Effector memory CD8-positive, alpha-beta T cell (primary cell): ENCODE measurements around the gene FOXK2.

Source experiments
- ATAC-seq: fragments of 150-1000 bp; cut with Tn5 transposase; replicated peaks from 2 replicates; pipeline ENCODE4 v1.10.0; 2021; ENCODE audit warnings: mild to moderate bottlenecking, moderate library complexity
- DNase-seq, 3 experiments: peaks; one replicate each; pipeline ENCODE4 v3.0.0; 2021
- H3K27ac Mint-ChIP-seq, 2 donors: one replicate each; pipeline ENCODE4 v1.8.0; 2022; ENCODE audit warnings: mild to moderate bottlenecking in 2 of 2, mixed read lengths in 2 of 2, moderate library complexity in 2 of 2
- H3K27me3 Mint-ChIP-seq, 2 donors: one replicate each; pipeline ENCODE4 v1.8.0; 2022; ENCODE audit warnings: mixed read lengths in 2 of 2
- H3K36me3 Mint-ChIP-seq: one replicate; pipeline ENCODE4 v1.8.0; 2022; ENCODE audit warnings: mild to moderate bottlenecking, moderate library complexity, mixed read lengths; ENCODE audit not compliant: insufficient read depth
- H3K4me1 Mint-ChIP-seq, 2 donors: one replicate each; pipeline ENCODE4 v1.8.0; 2022; ENCODE audit warnings: low read depth in 2 of 2, mixed read lengths in 2 of 2
- H3K4me3 Mint-ChIP-seq, 2 donors: one replicate each; pipeline ENCODE4 v1.8.0; 2022; ENCODE audit warnings: mild to moderate bottlenecking in 2 of 2, mixed read lengths in 2 of 2, moderate library complexity in 2 of 2
- H3K9me3 Mint-ChIP-seq, 2 donors: one replicate each; pipeline ENCODE4 v1.8.0; 2022; ENCODE audit warnings: mixed read lengths in 2 of 2

FOXK2 gene

GRCh38 chr17:82595893-82596292 lies 76.4 kb downstream of the FOXK2 start:
- H3K27ac Mint-ChIP-seq, result no peak overlapping the region
- H3K4me1 Mint-ChIP-seq, result peaks cover 33 to 37% of the 10 kb centered on the region in 2 donors
- no peaks in the 10 kb centered on the region for H3K9me3 Mint-ChIP-seq
- no peaks in the 10 kb centered on the region for H3K27me3 Mint-ChIP-seq
- DNase-seq, result no peak
- no peak for ATAC-seq
- no peak overlapping the region for H3K4me3 Mint-ChIP-seq
- H3K36me3 Mint-ChIP-seq, result peaks cover 18% of the 10 kb centered on the region

- peaks cover 21% of the 10 kb centered on the region for H3K36me3 Mint-ChIP-seq
- ATAC-seq (no peak), DNase-seq (no peak)
- no peaks in the 10 kb centered on the region for H3K27me3 Mint-ChIP-seq
- H3K27ac Mint-ChIP-seq, result no peak overlapping the region
- no peaks in the 10 kb centered on the region for H3K9me3 Mint-ChIP-seq
- H3K4me3 Mint-ChIP-seq, result no peak overlapping the region
- H3K4me1 Mint-ChIP-seq, result peaks cover 33 to 37% of the 10 kb centered on the region in 2 donors
These were observed 76.8 kb downstream of the FOXK2 start for GRCh38 chr17:82596296-82596695.

GRCh38 chr17:82596837-82597672 lies 77.5 kb downstream of the FOXK2 start:
- H3K36me3 Mint-ChIP-seq, result peaks cover 23% of the 10 kb centered on the region
- no peak overlapping the region for H3K4me3 Mint-ChIP-seq

GRCh38 chr17:82598256-82599119 lies 79.0 kb downstream of the FOXK2 start:
- H3K4me3 Mint-ChIP-seq, result no peak overlapping the region
- H3K9me3 Mint-ChIP-seq, result no peaks in the 10 kb centered on the region
- peaks cover 17 to 23% of the 10 kb centered on the region in 2 donors for H3K4me1 Mint-ChIP-seq
- ATAC-seq (no peak), DNase-seq (no peak)
- H3K36me3 Mint-ChIP-seq, result peaks cover 33% of the 10 kb centered on the region
- peak overlapping the region in 1 of 2 donors; percentile 12 for H3K27ac Mint-ChIP-seq
- H3K27me3 Mint-ChIP-seq, result no peaks in the 10 kb centered on the region

More at GRCh38 chr17:82596837-82597672, 77.5 kb downstream of the FOXK2 start:
- DNase-seq (no peak), ATAC-seq (no peak)
- H3K27me3 Mint-ChIP-seq, result no peaks in the 10 kb centered on the region
- H3K9me3 Mint-ChIP-seq, result no peaks in the 10 kb centered on the region
- H3K27ac Mint-ChIP-seq, result peak overlapping the region in 1 of 2 donors; percentile 53
- peaks cover 28 to 32% of the 10 kb centered on the region in 2 donors for H3K4me1 Mint-ChIP-seq

- DNase-seq, result no peak
- Mint-ChIP-seq H3K27ac (no peak overlapping the region), H3K4me1 (peaks cover 4 to 13% of the 10 kb centered on the region in 2 donors), H3K4me3 (no peak overlapping the region), H3K36me3 (peaks cover 45% of the 10 kb centered on the region), H3K27me3 (no peaks in the 10 kb centered on the region), H3K9me3 (no peaks in the 10 kb centered on the region)
- no peak for ATAC-seq
These were observed 80.4 kb downstream of the FOXK2 start for GRCh38 chr17:82599674-82600661.

- H3K9me3 Mint-ChIP-seq, result no peaks in the 10 kb centered on the region
- H3K4me3 Mint-ChIP-seq, result no peak overlapping the region
- H3K36me3 Mint-ChIP-seq, result peaks cover 52% of the 10 kb centered on the region
- H3K27ac Mint-ChIP-seq, result no peak overlapping the region
- DNase-seq (no peak), ATAC-seq (no peak)
- no peaks in the 10 kb centered on the region for H3K27me3 Mint-ChIP-seq
- H3K4me1 Mint-ChIP-seq, result peaks cover 3 to 10% of the 10 kb centered on the region in 2 donors
These were observed 81.4 kb downstream of the FOXK2 start for GRCh38 chr17:82600731-82601446.

GRCh38 chr17:82601447-82602000 lies 82.0 kb downstream of the FOXK2 start:
- ATAC-seq (no peak), DNase-seq (no peak)
- Mint-ChIP-seq H3K4me1 (peaks cover 3 to 10% of the 10 kb centered on the region in 2 donors), H3K27ac (no peak overlapping the region), H3K4me3 (no peak overlapping the region), H3K36me3 (peaks cover 56% of the 10 kb centered on the region), H3K27me3 (no peaks in the 10 kb centered on the region), H3K9me3 (no peaks in the 10 kb centered on the region)

- Mint-ChIP-seq H3K4me3 (no peak overlapping the region), H3K36me3 (peaks cover 56% of the 10 kb centered on the region), H3K9me3 (no peaks in the 10 kb centered on the region), H3K4me1 (peaks cover 3 to 8% of the 10 kb centered on the region in 2 donors), H3K27ac (peak overlapping the region in 1 of 2 donors; percentile 82), H3K27me3 (no peaks in the 10 kb centered on the region)
- ATAC-seq (no peak), DNase-seq (no peak)
These were observed 83.0 kb downstream of the FOXK2 start for GRCh38 chr17:82602487-82602886.

- Mint-ChIP-seq H3K9me3 (no peaks in the 10 kb centered on the region), H3K4me3 (no peak overlapping the region), H3K27ac (peak overlapping the region in 1 of 2 donors; percentile 82), H3K36me3 (peaks cover 61% of the 10 kb centered on the region), H3K27me3 (no peaks in the 10 kb centered on the region), H3K4me1 (peaks cover 3 to 7% of the 10 kb centered on the region in 2 donors)
- DNase-seq (no peak), ATAC-seq (no peak)
These were observed 83.6 kb downstream of the FOXK2 start for GRCh38 chr17:82602986-82603710.

- DNase-seq (no peak), ATAC-seq (peak; percentile 94)
- no peak overlapping the region for H3K4me3 Mint-ChIP-seq
- peaks cover 3 to 7% of the 10 kb centered on the region in 2 donors for H3K4me1 Mint-ChIP-seq
- H3K9me3 Mint-ChIP-seq, result no peaks in the 10 kb centered on the region
- H3K27me3 Mint-ChIP-seq, result no peaks in the 10 kb centered on the region
- H3K27ac Mint-ChIP-seq, result peak overlapping the region; percentile 29 to 56
- peaks cover 63% of the 10 kb centered on the region for H3K36me3 Mint-ChIP-seq
These were observed 84.5 kb downstream of the FOXK2 start for GRCh38 chr17:82603981-82604448.

GRCh38 chr17:82604532-82604931 lies 85.0 kb downstream of the FOXK2 start:
- peaks cover 61% of the 10 kb centered on the region for H3K36me3 Mint-ChIP-seq
- no peak for DNase-seq
- peaks cover 3 to 7% of the 10 kb centered on the region in 2 donors for H3K4me1 Mint-ChIP-seq
- no peaks in the 10 kb centered on the region for H3K9me3 Mint-ChIP-seq
- no peak for ATAC-seq
- H3K4me3 Mint-ChIP-seq, result no peak overlapping the region
- H3K27ac Mint-ChIP-seq, result peak overlapping the region; percentile 29 to 56
- H3K27me3 Mint-ChIP-seq, result no peaks in the 10 kb centered on the region
